Astrocyte (in vitro differentiated cells and primary cell): ENCODE measurements around the gene FAHD2A.

Experiments used
- EZH2 ChIP-seq: IDR thresholded peaks from 2 replicates; pipeline ENCODE4 v1.6.1; 2012; ENCODE audit warnings: mild to moderate bottlenecking, low read length, inconsistent platforms; ENCODE audit not compliant: insufficient read depth
- TF ChIP-seq, protein P1 (sequence below): IDR thresholded peaks from 2 replicates; pipeline ENCODE4 v1.5.1; 2011; ENCODE audit warnings: low read depth, mild to moderate bottlenecking, inconsistent platforms, low read length, moderate library complexity; ENCODE audit not compliant: insufficient read depth

DNA sequence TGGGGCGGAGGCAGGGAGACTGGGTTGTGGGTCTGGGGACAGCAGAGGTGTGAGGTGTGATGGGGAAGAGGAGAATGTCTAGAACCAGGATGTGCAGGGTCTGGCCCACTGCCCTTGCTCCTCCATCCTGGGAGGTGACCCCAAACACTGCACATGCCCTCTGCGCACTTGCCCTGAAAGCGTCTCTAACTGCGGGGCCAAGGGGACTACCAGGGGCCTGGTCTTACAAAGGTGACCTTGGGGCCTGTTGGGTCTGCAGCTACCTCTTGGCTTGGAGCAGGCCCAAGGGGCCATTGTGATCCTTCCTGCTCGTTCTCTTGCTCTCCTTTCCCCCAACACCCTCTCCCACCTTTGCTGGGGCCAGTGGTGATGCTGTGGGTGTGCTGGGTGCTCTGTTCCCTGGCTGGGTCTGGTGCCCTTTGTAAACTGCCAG lies 48.0 kb upstream of the FAHD2A start:
- TF ChIP-seq, protein P1, sequence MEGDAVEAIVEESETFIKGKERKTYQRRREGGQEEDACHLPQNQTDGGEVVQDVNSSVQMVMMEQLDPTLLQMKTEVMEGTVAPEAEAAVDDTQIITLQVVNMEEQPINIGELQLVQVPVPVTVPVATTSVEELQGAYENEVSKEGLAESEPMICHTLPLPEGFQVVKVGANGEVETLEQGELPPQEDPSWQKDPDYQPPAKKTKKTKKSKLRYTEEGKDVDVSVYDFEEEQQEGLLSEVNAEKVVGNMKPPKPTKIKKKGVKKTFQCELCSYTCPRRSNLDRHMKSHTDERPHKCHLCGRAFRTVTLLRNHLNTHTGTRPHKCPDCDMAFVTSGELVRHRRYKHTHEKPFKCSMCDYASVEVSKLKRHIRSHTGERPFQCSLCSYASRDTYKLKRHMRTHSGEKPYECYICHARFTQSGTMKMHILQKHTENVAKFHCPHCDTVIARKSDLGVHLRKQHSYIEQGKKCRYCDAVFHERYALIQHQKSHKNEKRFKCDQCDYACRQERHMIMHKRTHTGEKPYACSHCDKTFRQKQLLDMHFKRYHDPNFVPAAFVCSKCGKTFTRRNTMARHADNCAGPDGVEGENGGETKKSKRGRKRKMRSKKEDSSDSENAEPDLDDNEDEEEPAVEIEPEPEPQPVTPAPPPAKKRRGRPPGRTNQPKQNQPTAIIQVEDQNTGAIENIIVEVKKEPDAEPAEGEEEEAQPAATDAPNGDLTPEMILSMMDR: no peak
- no peak for TF ChIP-seq EZH2
